D721Med (cell line): ENCODE data around the gene LSS.

ENCODE experiments used
- DNase-seq: peaks from one replicate; pipeline ENCODE4 v3.0.0; 2011; ENCODE audit warnings: low spot score; ENCODE audit not compliant: insufficient read length
- FAIRE-seq: peaks from 2 replicates; lab custom pipeline; 2011; peaks lifted over from hg19 to GRCh38; lab: Jason Lieb, UNC
- TF ChIP-seq, protein P1 (sequence below): IDR thresholded peaks from 2 replicates; pipeline ENCODE4 v1.5.1; 2012; ENCODE audit warnings: mild to moderate bottlenecking, control low read depth; ENCODE audit not compliant: insufficient read depth; ENCODE audit errors: missing control alignments

The LSS gene

DNA sequence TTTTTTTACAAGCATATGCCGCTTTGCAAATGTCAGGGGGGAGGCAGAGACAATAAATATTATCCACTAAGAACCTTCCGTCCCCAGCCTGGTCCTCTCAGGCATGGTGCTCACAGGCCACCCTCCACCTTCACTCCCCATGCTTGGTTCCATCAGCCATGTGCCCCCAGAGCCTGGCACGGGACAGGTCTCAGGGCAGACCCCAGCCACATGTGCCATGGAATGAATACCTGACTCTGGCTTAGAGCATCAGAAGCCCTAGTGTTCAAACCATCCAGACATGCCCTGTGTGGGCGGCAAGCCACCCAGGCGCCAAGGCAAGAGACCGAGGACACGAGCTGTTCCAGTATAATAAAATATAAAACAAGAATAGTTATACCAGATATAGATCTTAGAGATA lies 5.4 kb downstream of the LSS start:
- DNase-seq (no peak), FAIRE-seq (no peak)
- TF ChIP-seq, protein P1, sequence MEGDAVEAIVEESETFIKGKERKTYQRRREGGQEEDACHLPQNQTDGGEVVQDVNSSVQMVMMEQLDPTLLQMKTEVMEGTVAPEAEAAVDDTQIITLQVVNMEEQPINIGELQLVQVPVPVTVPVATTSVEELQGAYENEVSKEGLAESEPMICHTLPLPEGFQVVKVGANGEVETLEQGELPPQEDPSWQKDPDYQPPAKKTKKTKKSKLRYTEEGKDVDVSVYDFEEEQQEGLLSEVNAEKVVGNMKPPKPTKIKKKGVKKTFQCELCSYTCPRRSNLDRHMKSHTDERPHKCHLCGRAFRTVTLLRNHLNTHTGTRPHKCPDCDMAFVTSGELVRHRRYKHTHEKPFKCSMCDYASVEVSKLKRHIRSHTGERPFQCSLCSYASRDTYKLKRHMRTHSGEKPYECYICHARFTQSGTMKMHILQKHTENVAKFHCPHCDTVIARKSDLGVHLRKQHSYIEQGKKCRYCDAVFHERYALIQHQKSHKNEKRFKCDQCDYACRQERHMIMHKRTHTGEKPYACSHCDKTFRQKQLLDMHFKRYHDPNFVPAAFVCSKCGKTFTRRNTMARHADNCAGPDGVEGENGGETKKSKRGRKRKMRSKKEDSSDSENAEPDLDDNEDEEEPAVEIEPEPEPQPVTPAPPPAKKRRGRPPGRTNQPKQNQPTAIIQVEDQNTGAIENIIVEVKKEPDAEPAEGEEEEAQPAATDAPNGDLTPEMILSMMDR = no peak

DNA sequence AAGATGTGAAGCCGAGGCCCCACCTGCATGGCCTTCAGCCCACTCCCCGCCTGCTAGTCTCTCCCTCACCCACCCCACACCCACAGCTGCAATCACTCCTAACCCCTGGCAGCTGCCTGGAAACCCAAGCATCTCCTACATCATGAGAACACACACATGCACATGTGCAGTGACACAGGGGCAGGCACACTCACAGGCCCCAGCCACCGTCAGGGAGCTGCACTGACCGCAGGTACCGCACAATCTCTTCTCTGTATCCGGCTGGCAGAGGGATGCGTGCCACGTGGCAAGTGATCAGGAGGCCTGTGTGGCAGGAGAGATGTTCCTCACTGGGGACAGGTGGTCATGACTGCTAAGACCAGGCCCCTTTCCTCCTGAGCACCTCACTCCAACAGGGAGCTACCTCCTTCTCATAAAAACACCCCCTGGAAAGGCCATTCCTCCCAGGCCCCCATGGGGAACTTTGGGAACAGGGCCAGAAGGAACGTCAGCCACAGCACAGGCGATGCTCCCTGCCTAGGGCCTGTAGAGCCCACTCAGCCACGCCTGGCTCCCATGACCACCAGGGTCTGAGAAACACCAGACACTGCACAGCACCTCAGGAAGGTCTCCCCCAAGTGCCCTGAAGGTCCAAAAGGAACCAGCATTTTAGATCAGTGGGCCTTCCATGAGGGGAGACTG lies 6.0 kb downstream of the LSS start:
- FAIRE-seq = no peak
- TF ChIP-seq, protein P1 = no peak
- no peak for DNase-seq

DNA sequence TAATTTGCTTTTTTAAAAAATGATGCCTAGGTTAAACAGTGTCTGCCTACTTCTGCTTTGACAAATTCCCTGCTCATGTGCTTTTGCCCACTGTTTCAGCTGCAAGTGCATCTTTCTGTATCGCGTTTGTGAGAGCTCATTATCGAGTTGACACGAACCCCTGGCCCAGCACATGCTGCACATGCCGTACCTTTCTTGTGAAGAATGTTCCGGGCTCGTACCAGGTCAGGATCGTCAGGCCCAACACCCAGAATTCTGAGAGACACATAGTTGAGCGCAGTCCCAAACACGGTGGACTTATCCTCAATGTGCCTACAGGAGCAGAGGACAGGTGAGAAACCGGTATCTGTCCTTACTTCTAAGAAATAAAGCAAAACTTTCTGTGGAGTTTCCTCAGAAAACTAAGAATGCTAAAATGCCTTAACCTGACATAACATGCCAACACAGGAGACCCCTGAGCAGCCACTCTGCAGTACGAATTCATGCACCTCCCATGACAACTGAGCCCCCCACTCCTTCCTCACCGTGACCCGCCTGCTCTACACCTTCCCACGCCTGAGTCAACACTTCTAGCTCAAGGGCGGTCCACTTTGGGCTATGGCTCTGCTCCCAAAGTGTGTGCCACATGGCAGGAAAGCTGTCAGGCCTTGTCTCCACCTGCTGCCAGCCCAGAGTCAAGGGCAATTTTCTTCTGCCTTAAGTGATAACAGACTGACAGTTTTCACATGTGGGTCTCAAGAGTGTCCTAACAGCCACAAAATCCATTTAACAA lies 6.7 kb downstream of the LSS start:
- TF ChIP-seq, protein P1 = no peak
- DNase-seq (no peak), FAIRE-seq (no peak)

DNA sequence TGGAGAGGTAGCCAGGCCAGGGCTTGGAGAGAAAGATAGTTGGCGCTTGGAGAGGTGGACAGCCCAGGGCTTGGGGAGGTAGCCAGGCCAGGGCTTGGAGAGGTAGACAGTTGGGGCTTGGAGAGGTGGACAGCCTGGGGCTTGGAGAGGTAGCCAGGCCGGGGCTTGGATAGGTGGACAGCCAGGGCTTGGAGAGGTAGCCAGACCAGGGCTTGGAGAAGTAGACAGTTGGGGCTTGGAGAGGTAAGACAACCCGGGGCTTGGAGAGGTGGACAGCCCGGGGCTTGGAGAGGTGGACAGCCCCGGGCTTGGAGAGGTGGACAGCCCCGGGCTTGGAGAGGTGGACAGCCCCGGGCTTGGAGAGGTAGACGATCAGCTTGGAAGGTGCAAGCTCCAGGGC lies 7.7 kb downstream of the LSS start:
- TF ChIP-seq, protein P1 = no peak
- FAIRE-seq (no peak), DNase-seq (no peak)

DNA sequence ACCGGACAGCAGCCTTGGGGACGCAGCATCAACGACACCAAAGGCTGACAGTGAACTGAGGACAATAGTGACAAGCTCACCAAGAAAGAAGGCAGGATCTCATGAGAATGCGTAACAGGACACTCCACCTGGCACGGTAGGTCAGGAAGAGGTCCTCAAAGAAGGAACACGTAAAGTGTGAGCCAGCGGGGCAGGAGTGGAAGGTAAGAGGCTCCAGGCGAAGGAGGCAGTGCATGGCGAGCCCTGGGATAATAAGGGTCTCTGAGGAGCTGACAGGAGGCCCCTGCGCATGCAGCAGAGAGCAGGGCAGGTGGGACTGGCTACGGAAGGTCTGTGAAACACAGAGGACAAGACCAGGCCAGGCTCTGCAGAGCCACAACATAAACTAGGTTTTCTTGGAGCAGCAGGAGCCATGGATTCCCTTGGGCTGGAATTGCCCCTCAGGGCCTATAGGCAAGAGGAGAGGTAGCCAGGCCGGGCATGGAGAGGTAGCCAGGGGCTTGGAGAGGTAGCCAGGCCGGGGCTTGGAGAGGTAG lies 8.2 kb downstream of the LSS start:
- no peak for DNase-seq
- no peak for FAIRE-seq
- TF ChIP-seq, protein P1 = no peak

DNA sequence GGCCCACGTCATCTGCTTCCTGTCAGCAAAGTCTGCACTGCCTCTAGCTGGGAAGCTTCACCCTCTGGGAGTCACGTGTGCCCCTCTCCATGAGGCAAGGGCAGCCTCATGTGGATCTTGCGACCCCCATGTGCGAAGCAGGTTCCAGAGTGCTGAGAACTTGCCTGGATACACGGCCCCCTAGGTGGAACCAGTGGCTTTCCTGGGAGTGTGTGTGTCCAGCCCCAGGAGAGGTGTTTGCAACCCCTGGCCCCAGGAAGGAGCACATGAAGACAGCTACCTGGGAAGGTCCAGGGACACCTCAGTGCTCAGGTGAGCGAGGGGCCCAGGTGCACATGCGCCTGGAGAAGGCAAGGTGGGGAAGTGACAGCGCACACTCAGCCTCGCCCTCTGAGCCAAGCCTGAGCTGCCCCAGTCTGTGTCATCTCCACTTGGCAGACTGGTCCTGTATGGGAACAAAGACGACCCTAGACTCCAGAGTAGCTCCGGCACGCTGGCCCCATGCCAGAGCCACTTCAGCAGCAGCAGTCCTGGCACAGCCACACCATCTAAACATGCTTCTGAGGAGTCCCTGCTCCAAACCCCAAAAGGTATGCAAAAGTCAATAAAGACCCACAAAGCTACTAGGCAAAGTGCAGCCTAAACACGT lies 8.9 kb downstream of the LSS start:
- TF ChIP-seq, protein P1 = no peak
- no peak for FAIRE-seq
- DNase-seq = no peak
